Mesodermal cell (in vitro differentiated cells): ENCODE data around the gene AP4S1.
"Not testable (repeated sequence)": the region's sequence is repeated elsewhere in the genome, so short reads cannot be mapped to it uniquely, and the experiment has no call there.

Experiments
- H3K27ac ChIP-seq: 2 replicates; pipeline ENCODE4 v1.7.0; 2013; ENCODE audit warnings: mild to moderate bottlenecking, low read depth, low read length, moderate library complexity; ENCODE audit not compliant: severe bottlenecking
- H3K36me3 ChIP-seq: 2 replicates; pipeline ENCODE4 v1.7.1; 2013; ENCODE audit warnings: mild to moderate bottlenecking, low read length, moderate library complexity; ENCODE audit not compliant: control insufficient read depth, insufficient read depth
- H3K4me1 ChIP-seq: one replicate; pipeline ENCODE4 v1.7.1; 2013; ENCODE audit warnings: mild to moderate bottlenecking, low read length; ENCODE audit not compliant: insufficient read depth, control insufficient read depth, poor library complexity, severe bottlenecking
- H3K4me3 ChIP-seq: 2 replicates; pipeline ENCODE4 v1.7.0; 2013; ENCODE audit warnings: low read length, control low read depth, mild to moderate bottlenecking; ENCODE audit not compliant: insufficient read depth, poor library complexity, severe bottlenecking; ENCODE audit errors: extremely low read depth
- H3K9me3 ChIP-seq: 2 replicates; pipeline ENCODE4 v1.7.1; 2013; ENCODE audit warnings: mild to moderate bottlenecking, low read length, moderate library complexity; ENCODE audit not compliant: control insufficient read depth
- WGBS, 2 experiments: methylation state at CpG; one replicate each; pipeline ENCODE4 v1.1.5; 2013; ENCODE audit warnings: missing lambda C conversion rate in 2 of 2; ENCODE audit not compliant: insufficient coverage in 2 of 2; 5-methylcytosine and 5-hydroxymethylcytosine counted together

Gene AP4S1

GRCh38 chr14:31026450-31027235 is 1.2 kb downstream of the AP4S1 start:
- Histone ChIP-seq H3K27ac (peak overlapping the region; percentile 97), H3K36me3 (peaks cover 12% of the 10 kb centered on the region), H3K4me1 (peaks cover 13% of the 10 kb centered on the region), H3K4me3 (peak overlapping the region; percentile 100), H3K9me3 (no peaks in the 10 kb centered on the region)
- WGBS, 2 experiments = 0% methylated on average over 38 to 41 of the region's 48 CpGs

GRCh38 chr14:31027847-31028246 is 2.4 kb downstream of the AP4S1 start:
- Histone ChIP-seq H3K27ac (peak overlapping the region; percentile 97), H3K4me3 (peak overlapping the region; percentile 100), H3K36me3 (peaks cover under 1% of the 10 kb centered on the region), H3K4me1 (peaks cover 17% of the 10 kb centered on the region), H3K9me3 (no peaks in the 10 kb centered on the region)
- no CpG with 5 or more reads among the region's 1 CpG for WGBS, 2 experiments

GRCh38 chr14:31029016-31029970 is 3.8 kb downstream of the AP4S1 start:
- WGBS, 2 experiments = 83 to 90% methylated on average over 3 of the region's 3 CpGs
- no peak overlapping the region for H3K4me3 ChIP-seq
- H3K36me3 ChIP-seq = no peaks in the 10 kb centered on the region
- H3K9me3 ChIP-seq = no peaks in the 10 kb centered on the region
- H3K4me1 ChIP-seq = peaks cover 14% of the 10 kb centered on the region
- no peak overlapping the region for H3K27ac ChIP-seq

GRCh38 chr14:31030469-31030868 is 5.0 kb downstream of the AP4S1 start:
- H3K4me3 ChIP-seq = no peak overlapping the region
- H3K9me3 ChIP-seq = no peaks in the 10 kb centered on the region
- H3K4me1 ChIP-seq = peaks cover 11% of the 10 kb centered on the region
- 93 to 97% methylated on average over 3 to 4 of the region's 5 CpGs for WGBS, 2 experiments
- H3K36me3 ChIP-seq = no peaks in the 10 kb centered on the region
- H3K27ac ChIP-seq = no peak overlapping the region

- Histone ChIP-seq H3K27ac (no peak overlapping the region), H3K36me3 (peaks cover 3% of the 10 kb centered on the region), H3K4me1 (peaks cover 5% of the 10 kb centered on the region), H3K4me3 (no peak overlapping the region), H3K9me3 (no peaks in the 10 kb centered on the region)
- 92 to 100% methylated on average over 1 to 4 of the region's 4 CpGs for WGBS, 2 experiments
These were observed 11.1 kb downstream of the AP4S1 start for GRCh38 chr14:31036552-31036951.

- 83% methylated on average over 1 of the region's 1 CpG; no CpG with 5 or more reads in 1 of the 2 experiments for WGBS, 2 experiments
- no peak overlapping the region for H3K27ac ChIP-seq
- peaks cover 3% of the 10 kb centered on the region for H3K36me3 ChIP-seq
- no peak overlapping the region for H3K4me3 ChIP-seq
- H3K9me3 ChIP-seq = no peaks in the 10 kb centered on the region
- no peaks in the 10 kb centered on the region for H3K4me1 ChIP-seq
These were observed 12.3 kb downstream of the AP4S1 start for GRCh38 chr14:31037709-31038221.

- H3K36me3 ChIP-seq = peaks cover 3% of the 10 kb centered on the region
- H3K27ac ChIP-seq = no peak overlapping the region
- H3K9me3 ChIP-seq = no peaks in the 10 kb centered on the region
- no peaks in the 10 kb centered on the region for H3K4me1 ChIP-seq
- 100% methylated on average over 1 of the region's 3 CpGs; no CpG with 5 or more reads in 1 of the 2 experiments for WGBS, 2 experiments
- H3K4me3 ChIP-seq = no peak overlapping the region
These were observed 13.2 kb downstream of the AP4S1 start for GRCh38 chr14:31038521-31039166.

- Histone ChIP-seq H3K4me3 (no peak overlapping the region), H3K27ac (no peak overlapping the region), H3K36me3 (peaks cover 3% of the 10 kb centered on the region), H3K4me1 (no peaks in the 10 kb centered on the region), H3K9me3 (no peaks in the 10 kb centered on the region)
- no CpG with 5 or more reads among the region's 1 CpG for WGBS, 2 experiments
These were observed 16.9 kb downstream of the AP4S1 start for GRCh38 chr14:31042300-31042699.

- not testable (repeated sequence) for H3K27ac ChIP-seq, H3K9me3 ChIP-seq, H3K4me3 ChIP-seq, H3K4me1 ChIP-seq, H3K36me3 ChIP-seq
- 74 to 95% methylated on average over 4 to 7 of the region's 10 CpGs for WGBS, 2 experiments
These were observed 17.4 kb downstream of the AP4S1 start for GRCh38 chr14:31042893-31043292.

- WGBS, 2 experiments = no CpG with 5 or more reads among the region's 3 CpGs
These were observed 17.9 kb downstream of the AP4S1 start for GRCh38 chr14:31043379-31043778.

More at GRCh38 chr14:31043379-31043778, 17.9 kb downstream of the AP4S1 start:
- Histone ChIP-seq H3K4me3 (no peak overlapping the region), H3K36me3 (peaks cover 3% of the 10 kb centered on the region), H3K27ac (no peak overlapping the region), H3K9me3 (no peaks in the 10 kb centered on the region), H3K4me1 (no peaks in the 10 kb centered on the region)
